Amygdala (tissue), 56 donors: ENCODE data around the gene SLC22A12.
"Not testable (repeated sequence)": the region's sequence is repeated elsewhere in the genome, so short reads cannot be mapped to it uniquely, and the experiment has no call there.

Experiments
- DNase-seq, 56 donors: peaks; one replicate each; lab custom pipeline; 2025; lab: John Stamatoyannopoulos, UW

Gene SLC22A12

GRCh38 chr11:64582885-64583284 lies 8.1 kb upstream of the SLC22A12 start:
- no peak for DNase-seq

GRCh38 chr11:64583296-64584262 lies 7.4 kb upstream of the SLC22A12 start:
- no peak for DNase-seq

DNA sequence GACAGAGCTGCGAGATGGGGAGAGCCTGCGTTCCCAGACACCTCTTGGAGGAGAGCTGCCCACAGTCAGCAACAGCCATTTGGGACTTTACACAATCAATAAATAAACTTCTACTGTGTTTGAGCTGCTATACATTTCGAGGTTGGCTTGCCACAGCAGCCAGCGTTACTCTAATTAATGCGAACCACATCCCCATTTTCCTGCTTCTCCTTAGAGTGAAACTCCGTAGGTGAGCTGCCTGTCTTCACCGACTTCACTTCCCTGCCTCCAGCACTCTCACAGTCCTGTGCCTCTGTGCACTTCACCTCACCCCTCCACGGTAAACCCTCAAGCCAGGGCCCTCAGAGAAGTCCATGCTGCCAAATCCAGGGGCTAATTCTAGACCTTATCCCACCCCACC lies 5.9 kb upstream of the SLC22A12 start:
- DNase-seq = no peak

DNA sequence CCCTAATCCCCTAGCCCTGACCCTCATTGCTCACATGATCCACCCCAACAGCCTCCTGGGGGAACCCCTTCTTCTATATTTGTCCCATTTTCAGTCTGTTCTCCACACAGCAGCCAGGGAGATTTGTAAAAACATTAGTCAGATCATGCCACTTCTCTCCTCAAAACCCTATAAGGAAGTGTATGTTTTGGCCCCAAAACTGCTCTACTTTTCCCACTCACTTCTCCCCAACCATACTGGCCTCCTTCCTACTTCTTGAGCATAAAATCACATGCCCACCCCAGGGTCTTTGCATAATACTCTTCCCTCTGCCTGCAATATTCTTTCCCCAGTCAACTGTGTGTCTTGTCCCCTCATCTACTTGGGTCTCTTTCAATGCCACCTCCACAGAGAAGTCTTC lies 4.7 kb upstream of the SLC22A12 start:
- DNase-seq = no peak

DNA sequence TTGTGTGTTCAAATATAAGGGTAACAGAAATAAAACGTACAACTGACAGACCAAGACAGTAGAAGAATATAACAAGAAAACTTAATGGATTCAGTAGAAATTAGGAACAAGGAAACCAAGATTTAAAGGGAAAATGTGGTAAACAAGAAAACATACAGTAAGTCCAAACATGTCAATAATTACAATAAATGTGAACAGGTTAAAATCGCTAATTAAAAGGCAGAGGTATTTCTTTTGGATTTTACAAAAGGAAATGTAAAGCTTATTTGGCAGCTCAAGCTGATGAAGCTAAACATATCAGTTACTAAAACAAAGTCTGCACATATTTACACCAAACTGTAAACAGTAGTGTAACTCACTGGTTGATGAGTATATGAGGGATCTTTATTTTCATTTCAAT lies 2.3 kb upstream of the SLC22A12 start:
- no peak for DNase-seq

- DNase-seq = no peak
Measured at GRCh38 chr11:64591257-64592233, 525 bp downstream of the SLC22A12 start.

DNA sequence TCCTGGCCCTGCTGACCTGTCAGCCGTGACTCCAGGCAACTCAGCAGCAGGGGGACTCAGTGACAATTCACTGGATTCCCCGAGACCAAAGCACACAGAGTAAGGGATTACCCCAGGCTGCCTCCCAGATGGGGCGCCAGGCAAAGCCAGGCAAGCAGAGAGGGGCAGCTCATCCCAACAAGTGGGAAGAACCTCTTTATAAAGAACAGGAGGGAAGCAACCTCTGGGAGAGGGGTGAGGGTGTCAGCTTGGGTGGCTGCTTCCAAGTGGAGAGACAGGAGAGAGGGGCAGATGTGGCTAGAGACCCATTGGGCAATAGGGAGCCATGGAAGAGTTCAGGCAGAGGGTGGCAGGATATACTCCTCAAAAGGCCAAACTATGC lies 1.2 kb downstream of the SLC22A12 start:
- no peak for DNase-seq

- DNase-seq = no peak
Measured at GRCh38 chr11:64592656-64593055, 1.6 kb downstream of the SLC22A12 start.

DNA sequence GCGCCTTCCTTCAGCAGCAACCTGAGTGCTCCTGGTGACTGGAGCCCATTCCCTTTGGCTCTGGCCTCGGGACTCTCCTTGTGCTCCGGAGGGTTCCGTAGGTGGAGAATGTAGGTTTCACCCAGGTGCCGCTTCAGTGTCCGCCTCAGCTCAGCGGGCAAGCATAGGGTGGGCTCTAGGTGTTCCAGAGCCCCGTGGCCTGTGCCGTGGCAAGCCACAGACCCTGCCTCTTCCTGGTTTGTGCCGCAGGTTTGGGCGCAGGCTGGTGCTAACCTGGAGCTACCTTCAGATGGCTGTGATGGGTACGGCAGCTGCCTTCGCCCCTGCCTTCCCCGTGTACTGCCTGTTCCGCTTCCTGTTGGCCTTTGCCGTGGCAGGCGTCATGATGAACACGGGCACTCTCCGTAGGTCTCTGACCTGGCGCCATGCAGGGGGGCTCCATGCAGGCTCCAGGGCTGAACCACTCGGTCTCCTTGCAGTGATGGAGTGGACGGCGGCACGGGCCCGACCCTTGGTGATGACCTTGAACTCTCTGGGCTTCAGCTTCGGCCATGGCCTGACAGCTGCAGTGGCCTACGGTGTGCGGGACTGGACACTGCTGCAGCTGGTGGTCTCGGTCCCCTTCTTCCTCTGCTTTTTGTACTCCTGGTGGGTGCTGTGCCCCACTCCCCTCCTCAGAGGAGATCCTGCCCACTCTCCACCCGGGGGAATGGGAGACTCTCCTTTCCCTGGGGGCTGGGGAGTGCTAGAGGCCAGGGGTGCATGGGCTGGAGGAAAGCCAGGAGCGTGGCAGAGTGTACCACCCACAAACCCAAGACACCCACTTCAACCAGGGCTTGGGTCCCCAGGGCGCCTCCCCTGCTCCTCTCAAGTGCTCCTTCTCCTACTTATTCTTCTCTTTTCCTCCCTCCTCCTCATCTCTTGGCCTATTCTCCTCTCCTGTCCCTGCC lies 2.4 kb downstream of the SLC22A12 start:
- DNase-seq = no peak

GRCh38 chr11:64594159-64594939 lies 3.3 kb downstream of the SLC22A12 start:
- DNase-seq = no peak

GRCh38 chr11:64595922-64596321 lies 4.9 kb downstream of the SLC22A12 start:
- DNase-seq = not testable (repeated sequence)

GRCh38 chr11:64597671-64598101 lies 6.7 kb downstream of the SLC22A12 start:
- DNase-seq = no peak

GRCh38 chr11:64598106-64598796 lies 7.2 kb downstream of the SLC22A12 start:
- no peak for DNase-seq

GRCh38 chr11:64598797-64599697 lies 8.0 kb downstream of the SLC22A12 start:
- no peak for DNase-seq

DNA sequence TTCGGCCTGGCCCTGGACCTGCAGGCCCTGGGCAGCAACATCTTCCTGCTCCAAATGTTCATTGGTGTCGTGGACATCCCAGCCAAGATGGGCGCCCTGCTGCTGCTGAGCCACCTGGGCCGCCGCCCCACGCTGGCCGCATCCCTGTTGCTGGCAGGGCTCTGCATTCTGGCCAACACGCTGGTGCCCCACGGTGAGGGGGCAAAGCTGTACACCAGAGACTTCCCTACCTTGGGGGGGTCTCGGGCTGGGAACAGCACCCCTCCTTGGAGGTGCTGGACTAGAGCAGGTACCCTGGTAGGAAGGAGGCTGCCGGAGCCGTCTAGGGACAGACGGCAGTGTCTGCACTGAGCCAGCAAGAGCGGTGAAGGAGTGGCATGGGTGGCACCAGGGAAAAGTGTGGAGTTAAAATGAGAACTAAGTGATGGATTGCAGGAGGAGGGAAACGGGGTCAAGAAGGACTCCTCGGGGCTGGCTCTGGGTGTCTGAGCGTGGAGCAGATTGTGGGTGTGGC lies 8.7 kb downstream of the SLC22A12 start:
- no peak for DNase-seq

GRCh38 chr11:64600281-64600992 lies 9.4 kb downstream of the SLC22A12 start:
- no peak for DNase-seq
